Astrocyte of the cerebellum (primary cell): Measurements from ENCODE around the gene PDE10A.
"Not testable (repeated sequence)": the region's sequence is repeated elsewhere in the genome, so short reads cannot be mapped to it uniquely, and the experiment has no call there.

Source experiments
- DNase-seq: peaks from one replicate; pipeline ENCODE4 v3.0.0-alpha.2; 2011; ENCODE audit warnings: low read depth
- H3K4me3 ChIP-seq: 2 replicates; pipeline ENCODE4 v1.5.1; 2011; ENCODE audit warnings: mild to moderate bottlenecking, low read depth, low read length, moderate library complexity
- in situ Hi-C: cut with HindIII; loops from 2 replicates; pipeline ENCODE4 v1.10.0; 2017; ENCODE audit warnings: low sequenced_read_pairs
- TF ChIP-seq, protein P1 (sequence below): IDR thresholded peaks from 2 replicates; pipeline ENCODE4 v1.5.1; 2012; ENCODE audit warnings: low read length, low read depth, moderate library complexity, mild to moderate bottlenecking; ENCODE audit errors: missing control alignments

PDE10A gene

DNA sequence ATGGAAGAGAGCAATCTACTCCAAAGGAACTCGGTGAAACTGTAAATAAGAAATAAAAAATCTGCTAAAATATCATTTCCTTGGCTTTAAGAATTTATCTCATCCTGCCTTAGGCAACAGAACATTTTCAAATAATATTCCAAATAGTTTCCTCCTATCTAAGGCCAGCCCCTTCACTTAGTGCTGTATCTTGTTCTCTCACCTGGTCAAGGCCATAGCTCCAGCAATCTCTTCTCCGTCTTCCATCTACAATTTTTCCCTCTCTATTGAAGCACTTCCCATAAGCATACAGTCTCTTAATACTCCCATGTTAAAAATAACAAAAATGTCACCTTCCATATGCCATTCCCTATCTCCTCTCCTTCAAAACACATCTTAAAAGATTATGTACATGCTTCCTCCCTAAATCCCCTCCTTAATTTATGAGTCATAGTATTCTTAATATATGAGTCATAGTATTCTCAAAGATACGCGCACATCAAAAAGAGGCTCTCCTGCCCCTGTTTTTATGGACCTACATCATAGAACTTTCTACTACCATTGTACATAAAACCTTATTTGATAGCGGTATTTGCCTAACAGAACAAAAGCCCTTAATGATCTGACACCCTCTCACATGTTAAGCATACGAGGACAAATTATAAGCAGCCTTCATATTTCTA is 146.9 kb downstream of the PDE10A start:
- TF ChIP-seq, protein P1, sequence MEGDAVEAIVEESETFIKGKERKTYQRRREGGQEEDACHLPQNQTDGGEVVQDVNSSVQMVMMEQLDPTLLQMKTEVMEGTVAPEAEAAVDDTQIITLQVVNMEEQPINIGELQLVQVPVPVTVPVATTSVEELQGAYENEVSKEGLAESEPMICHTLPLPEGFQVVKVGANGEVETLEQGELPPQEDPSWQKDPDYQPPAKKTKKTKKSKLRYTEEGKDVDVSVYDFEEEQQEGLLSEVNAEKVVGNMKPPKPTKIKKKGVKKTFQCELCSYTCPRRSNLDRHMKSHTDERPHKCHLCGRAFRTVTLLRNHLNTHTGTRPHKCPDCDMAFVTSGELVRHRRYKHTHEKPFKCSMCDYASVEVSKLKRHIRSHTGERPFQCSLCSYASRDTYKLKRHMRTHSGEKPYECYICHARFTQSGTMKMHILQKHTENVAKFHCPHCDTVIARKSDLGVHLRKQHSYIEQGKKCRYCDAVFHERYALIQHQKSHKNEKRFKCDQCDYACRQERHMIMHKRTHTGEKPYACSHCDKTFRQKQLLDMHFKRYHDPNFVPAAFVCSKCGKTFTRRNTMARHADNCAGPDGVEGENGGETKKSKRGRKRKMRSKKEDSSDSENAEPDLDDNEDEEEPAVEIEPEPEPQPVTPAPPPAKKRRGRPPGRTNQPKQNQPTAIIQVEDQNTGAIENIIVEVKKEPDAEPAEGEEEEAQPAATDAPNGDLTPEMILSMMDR: no peak
- in situ Hi-C loops: no loop called here
- H3K4me3 ChIP-seq: no peak overlapping the region
- no peak for DNase-seq

DNA sequence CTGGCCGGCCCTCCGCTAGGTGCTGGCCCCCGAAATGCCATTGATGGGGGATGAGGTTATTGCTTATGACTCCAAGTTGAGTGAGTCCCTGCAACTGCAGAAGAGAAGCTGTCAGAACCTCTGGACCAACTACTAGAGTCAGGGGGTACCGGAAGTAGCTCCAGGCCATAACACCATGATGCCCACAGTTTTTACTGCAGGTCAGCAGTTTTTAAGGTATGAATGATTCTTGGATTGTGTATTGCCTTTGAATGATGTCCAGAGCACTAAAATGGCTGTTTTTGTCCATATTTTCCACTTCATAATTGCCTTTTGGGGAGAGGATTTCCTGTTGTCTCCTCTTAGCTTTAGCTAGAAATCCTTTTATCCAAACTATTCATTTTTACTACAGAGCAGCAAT is 148.4 kb downstream of the PDE10A start:
- no peak for DNase-seq
- in situ Hi-C loops: no loop called here
- TF ChIP-seq, protein P1: no peak
- no peak overlapping the region for H3K4me3 ChIP-seq

DNA sequence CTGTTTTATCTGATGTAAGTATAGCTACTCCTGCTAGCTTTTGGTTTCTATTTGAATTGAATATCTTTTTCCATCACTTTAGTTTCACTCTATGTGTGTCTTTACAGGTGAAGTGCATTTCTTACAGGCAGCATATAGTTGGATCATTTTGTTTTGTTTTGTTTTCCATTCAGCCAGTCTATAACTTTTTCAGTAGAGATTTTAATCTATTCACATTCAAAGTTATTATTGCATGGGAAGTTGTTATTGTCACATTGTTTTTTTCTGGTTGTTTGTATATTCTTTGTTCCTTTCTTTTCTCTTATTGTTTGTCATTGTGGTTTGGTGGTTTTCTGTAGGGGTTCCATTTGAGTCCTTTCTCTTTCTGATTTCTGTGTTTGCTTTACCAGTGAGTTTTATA is 151.2 kb downstream of the PDE10A start:
- TF ChIP-seq, protein P1: no peak
- in situ Hi-C loops: no loop called here
- H3K4me3 ChIP-seq: no peak overlapping the region
- no peak for DNase-seq

DNA sequence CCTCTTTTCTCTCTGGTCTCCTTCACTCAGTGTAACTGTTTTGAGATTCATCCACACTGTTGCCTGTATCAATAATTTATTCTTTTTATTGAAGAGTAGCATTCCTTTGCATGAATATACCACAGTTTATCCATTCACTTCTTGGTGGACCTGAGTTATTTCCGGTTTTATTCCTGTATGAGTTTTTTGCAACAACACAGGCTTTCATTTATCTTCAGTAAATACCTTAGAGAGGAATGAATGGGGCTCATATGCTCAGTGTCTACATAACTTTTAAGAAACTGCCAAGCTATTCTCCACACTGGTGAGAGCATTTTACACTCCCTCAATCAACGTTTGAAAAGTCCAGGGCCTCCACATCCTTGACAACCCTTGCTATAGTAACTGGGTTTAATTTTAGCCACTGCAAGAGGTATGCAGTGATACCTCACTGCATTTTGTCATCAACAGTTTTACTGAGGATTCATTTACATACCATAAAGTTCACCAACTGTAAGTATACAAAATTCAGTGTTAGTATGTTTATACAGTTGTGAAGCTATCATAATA is 154.6 kb downstream of the PDE10A start:
- DNase-seq: no peak
- H3K4me3 ChIP-seq: no peak overlapping the region
- in situ Hi-C loops: no loop called here
- TF ChIP-seq, protein P1: no peak

DNA sequence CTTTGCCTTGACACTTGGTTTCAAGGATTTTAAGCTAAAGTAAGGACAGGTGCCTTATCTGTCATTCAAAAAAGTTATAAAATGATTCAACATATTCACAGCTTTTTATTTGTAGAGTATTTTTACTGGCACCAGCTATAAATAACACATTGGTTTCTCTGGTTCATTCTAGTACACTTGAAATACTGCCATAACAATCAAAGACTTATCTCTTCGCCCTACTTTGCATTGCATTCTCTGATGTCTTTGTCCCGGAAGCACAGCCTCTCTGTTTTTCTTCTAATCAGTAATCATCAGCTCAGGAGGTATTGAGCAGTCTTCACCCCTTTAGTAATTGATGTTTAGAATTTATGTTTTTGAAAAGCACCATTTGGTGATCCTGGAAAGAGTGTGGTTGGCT is 156.4 kb downstream of the PDE10A start:
- TF ChIP-seq, protein P1: no peak
- DNase-seq: no peak
- in situ Hi-C loops: no loop called here

DNA sequence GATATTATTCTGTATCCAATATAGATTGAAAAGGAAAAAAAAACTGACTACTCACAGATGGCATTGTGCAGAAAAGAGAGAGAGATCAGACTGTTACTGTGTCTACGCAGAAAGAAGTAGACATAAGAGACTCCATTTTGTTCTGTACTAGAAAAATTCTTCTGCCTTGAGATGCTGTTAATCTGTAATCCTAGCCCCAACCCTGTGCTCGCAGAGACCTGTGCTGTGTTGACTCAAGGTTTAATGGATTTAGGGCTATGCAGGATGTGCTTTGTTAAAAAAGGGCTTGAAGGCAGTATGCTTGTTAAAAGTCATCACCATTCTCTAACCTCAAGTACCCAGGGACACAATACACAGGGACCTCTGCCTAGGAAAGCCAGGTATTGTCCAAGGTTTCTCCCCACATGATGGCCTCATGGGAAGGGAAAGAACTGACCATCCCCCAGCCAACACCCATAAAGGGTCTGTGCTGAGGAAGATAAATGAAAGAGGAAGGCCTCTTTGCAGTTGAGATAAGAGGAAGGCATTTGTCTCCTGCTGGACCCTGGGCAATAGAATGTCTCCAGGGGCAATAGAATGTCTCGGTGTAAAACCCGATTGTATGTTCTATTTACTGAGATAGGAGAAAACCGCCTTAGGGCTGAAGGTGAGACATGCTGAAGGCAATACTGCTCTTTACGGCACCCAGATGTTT is 162.7 kb downstream of the PDE10A start:
- in situ Hi-C loops, H3K4me3 ChIP-seq, DNase-seq: not testable (repeated sequence)

More for the DNA sequence above, 156.4 kb downstream of the PDE10A start:
- no peak overlapping the region for H3K4me3 ChIP-seq

DNA sequence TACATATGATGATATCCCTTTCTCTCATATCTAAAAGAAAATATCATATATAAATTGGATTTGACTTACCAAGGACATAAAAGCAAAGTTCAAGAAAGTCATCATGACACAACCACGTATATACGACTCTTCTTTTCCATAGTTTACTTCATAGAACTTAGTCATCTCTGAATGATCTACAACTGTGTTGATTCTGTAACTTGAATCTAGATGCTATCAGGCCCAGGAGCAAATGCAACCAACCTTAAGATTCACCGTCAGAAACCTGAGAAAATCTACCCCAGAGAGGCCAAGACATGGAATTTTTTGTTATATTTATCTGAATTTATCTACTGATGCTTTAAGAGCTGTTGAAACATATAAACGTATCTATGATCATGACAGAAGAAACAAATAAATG is 165.6 kb downstream of the PDE10A start:
- TF ChIP-seq, protein P1: no peak
- in situ Hi-C loops: no loop called here
- no peak overlapping the region for H3K4me3 ChIP-seq
- no peak for DNase-seq
